ENCODE measurements around the gene DCTN3. TPM values are rescaled to one million over a fixed set of nuclear protein-coding genes. Genes with fewer than 3 reads are reported as not detected.

The DCTN3 gene
- total and polyA plus RNA-seq, 9 of the 15 experiments (the other 6 are each of a cell fraction or from before 2014, with no cell fraction given) = 11.0 to 51.0 (median 41.9) TPM

- TF ChIP-seq TAF9B (IDR thresholded peaks at IDR 0.05; ENCODE audit: partially characterized antibody) = peak; percentile 47
- peak; percentile 86 for TF ChIP-seq ATF7 (IDR thresholded peaks at IDR 0.05)
- peak; percentile 92 for TF ChIP-seq BHLHE40 (IDR thresholded peaks at IDR 0.05; ENCODE audit: low read length)
- TF ChIP-seq TOE1 (IDR thresholded peaks at IDR 0.05; ENCODE audit: borderline replicate concordance) = peak; percentile 93
- no peak for TF ChIP-seq TOE1 (CRISPR knock-in tag; IDR thresholded peaks at IDR 0.05; ENCODE audit: borderline replicate concordance, low read depth)
- TF ChIP-seq EP400 (IDR thresholded peaks at IDR 0.05) = peak; percentile 59; the same call in 1 of the 2 replicates
- TF ChIP-seq, protein P1, sequence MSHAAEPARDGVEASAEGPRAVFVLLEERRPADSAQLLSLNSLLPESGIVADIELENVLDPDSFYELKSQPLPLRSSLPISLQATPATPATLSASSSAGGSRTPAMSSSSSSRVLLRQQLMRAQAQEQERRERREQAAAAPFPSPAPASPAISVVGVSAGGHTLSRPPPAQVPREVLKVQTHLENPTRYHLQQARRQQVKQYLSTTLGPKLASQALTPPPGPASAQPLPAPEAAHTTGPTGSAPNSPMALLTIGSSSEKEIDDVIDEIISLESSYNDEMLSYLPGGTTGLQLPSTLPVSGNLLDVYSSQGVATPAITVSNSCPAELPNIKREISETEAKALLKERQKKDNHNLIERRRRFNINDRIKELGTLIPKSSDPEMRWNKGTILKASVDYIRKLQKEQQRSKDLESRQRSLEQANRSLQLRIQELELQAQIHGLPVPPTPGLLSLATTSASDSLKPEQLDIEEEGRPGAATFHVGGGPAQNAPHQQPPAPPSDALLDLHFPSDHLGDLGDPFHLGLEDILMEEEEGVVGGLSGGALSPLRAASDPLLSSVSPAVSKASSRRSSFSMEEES (CRISPR knock-in tag; IDR thresholded peaks at IDR 0.05) = peak; percentile 93
- peak; percentile 79 for TF ChIP-seq PKNOX1 (IDR thresholded peaks at IDR 0.05)
- TF ChIP-seq POLR2A (conservative IDR thresholded peaks at IDR 0.05) = peak; percentile 70
- TF ChIP-seq HOXB6 (CRISPR knock-in tag; IDR thresholded peaks at IDR 0.05; ENCODE audit: borderline replicate concordance) = no peak
- TF ChIP-seq MAZ (CRISPR knock-in tag; conservative IDR thresholded peaks at IDR 0.05 in 1 of 2, IDR thresholded peaks at IDR 0.05 in 1 of 2) = peak; percentile 50 to 74; a peak in 3 of 4 replicates
- peak; percentile 65; the same call in 1 of the 2 replicates for TF ChIP-seq ZFP91 (CRISPR knock-in tag; IDR thresholded peaks at IDR 0.05)
- TF ChIP-seq ZNF316 (IDR thresholded peaks at IDR 0.05) = peak; percentile 28; the same call in 1 of the 2 replicates
- TF ChIP-seq SAP30 (IDR thresholded peaks at IDR 0.05; ENCODE audit: borderline replicate concordance, insufficient read depth, low read depth, low read length, poor library complexity, severe bottlenecking) = peak; percentile 67
- TF ChIP-seq, protein P2, sequence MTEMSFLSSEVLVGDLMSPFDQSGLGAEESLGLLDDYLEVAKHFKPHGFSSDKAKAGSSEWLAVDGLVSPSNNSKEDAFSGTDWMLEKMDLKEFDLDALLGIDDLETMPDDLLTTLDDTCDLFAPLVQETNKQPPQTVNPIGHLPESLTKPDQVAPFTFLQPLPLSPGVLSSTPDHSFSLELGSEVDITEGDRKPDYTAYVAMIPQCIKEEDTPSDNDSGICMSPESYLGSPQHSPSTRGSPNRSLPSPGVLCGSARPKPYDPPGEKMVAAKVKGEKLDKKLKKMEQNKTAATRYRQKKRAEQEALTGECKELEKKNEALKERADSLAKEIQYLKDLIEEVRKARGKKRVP (CRISPR knock-in tag; IDR thresholded peaks at IDR 0.05) = no peak
- 0 out of 2 replicates have a peak, but pooled peaks have one; percentile 45 for TF ChIP-seq FOXP1 (CRISPR knock-in tag; IDR thresholded peaks at IDR 0.05)
- peak; percentile 39 for TF ChIP-seq MEIS2 (IDR thresholded peaks at IDR 0.05; ENCODE audit: partially characterized antibody)
- TF ChIP-seq MYNN (IDR thresholded peaks at IDR 0.05) = no peak
- no peak for TF ChIP-seq MYNN (CRISPR knock-in tag; IDR thresholded peaks at IDR 0.05)
- TF ChIP-seq MYC (IDR thresholded peaks at IDR 0.05; ENCODE audit: low read depth, low read length) = peak; percentile 70
- no peak for TF ChIP-seq MYC (CRISPR knock-in tag; IDR thresholded peaks at IDR 0.05; ENCODE audit: borderline replicate concordance, low read depth)
- TF ChIP-seq NR2C1 (IDR thresholded peaks at IDR 0.05) = 0 out of 2 replicates have a peak, but pooled peaks have one; percentile 27
- TF ChIP-seq NR2C1 (tag; IDR thresholded peaks at IDR 0.05) = no peak
These were observed 26.2 kb upstream of the DCTN3 start, which contains the start of gene GALT (continued) for GRCh38 chr9:34646211-34647083.

Data from K562 (cell line).